Left ventricle myocardium inferior (tissue), 1 donor: ENCODE data around the gene NDUFS8. TPM values are rescaled to one million over a fixed set of nuclear protein-coding genes. Genes with fewer than 3 reads are reported as not detected.

Experiments
- DNase-seq: peaks from one replicate; pipeline ENCODE4 v3.0.0-alpha.2; 2020
- H3K27ac ChIP-seq: fragments of 200-600 bp; replicated peaks from 2 replicates; pipeline ENCODE4 v1.8.0; 2021
- H3K27me3 ChIP-seq: fragments of 200-600 bp; 2 replicates; pipeline ENCODE4 v1.8.0; 2021; ENCODE audit warnings: low read depth
- H3K36me3 ChIP-seq: fragments of 200-600 bp; 2 replicates; pipeline ENCODE4 v1.8.0; 2021
- H3K4me1 ChIP-seq: fragments of 200-600 bp; 2 replicates; pipeline ENCODE4 v1.8.0; 2021
- H3K4me3 ChIP-seq: fragments of 200-600 bp; 2 replicates; pipeline ENCODE4 v1.8.0; 2021; ENCODE audit warnings: mild to moderate bottlenecking, moderate library complexity
- H3K9me3 ChIP-seq: fragments of 200-600 bp; replicated peaks from 2 replicates; pipeline ENCODE4 v1.8.0; 2021
- CTCF ChIP-seq: fragments of 200-600 bp; IDR thresholded peaks from 2 replicates; pipeline ENCODE4 v1.8.0; 2021; ENCODE audit warnings: antibody characterized with exemption, mild to moderate bottlenecking, borderline replicate concordance
- intact Hi-C: fragments of 100-400 bp; cut with micrococcal nuclease; formaldehyde crosslinking; loops from one replicate; pipeline ENCODE4 v1.11.0; 2022
- total RNA-seq: library from RNA; stranded (reverse); fragmentation: NEBNext Ultra II Directional; extraction: Animal tissue kit (Norgen Biotek cat#: 25700); gene quantifications from one replicate; pipeline ENCODE4 v1.2.1, GENCODE V29; 2021
- donor health status: DM: no; HTN: yes; CAD: no; lungs with severe emphysema.

NDUFS8 gene
- total RNA-seq, 1 donor from 2014 or later: 436 TPM

GRCh38 chr11:68032003-68032402 is 1.5 kb downstream of the NDUFS8 start:
- Histone ChIP-seq H3K4me1 (peaks cover 71% of the 10 kb centered on the region), H3K36me3 (peaks cover 38% of the 10 kb centered on the region), H3K27me3 (no peaks in the 10 kb centered on the region)

GRCh38 chr11:68032997-68033707 is 2.7 kb downstream of the NDUFS8 start:
- Histone ChIP-seq H3K4me3 (peak overlapping the region; percentile 89), H3K36me3 (peaks cover 38% of the 10 kb centered on the region), H3K27me3 (no peaks in the 10 kb centered on the region), H3K27ac (peak overlapping the region; percentile 94), H3K4me1 (peaks cover 82% of the 10 kb centered on the region), H3K9me3 (no peaks in the 10 kb centered on the region)
- no peak for DNase-seq
- intact Hi-C loops: no loop called here
- TF ChIP-seq CTCF: no peak

More at GRCh38 chr11:68032003-68032402, 1.5 kb downstream of the NDUFS8 start:
- Histone ChIP-seq H3K4me3 (peak overlapping the region; percentile 89), H3K9me3 (no peaks in the 10 kb centered on the region), H3K27ac (peak overlapping the region; percentile 94)
- intact Hi-C loops: no loop called here
- DNase-seq: no peak
- TF ChIP-seq CTCF: no peak

GRCh38 chr11:68033708-68034045 is 3.2 kb downstream of the NDUFS8 start:
- Histone ChIP-seq H3K9me3 (no peaks in the 10 kb centered on the region), H3K36me3 (peaks cover 38% of the 10 kb centered on the region), H3K27ac (peak overlapping the region; percentile 94), H3K4me3 (peak overlapping the region; percentile 89), H3K27me3 (no peaks in the 10 kb centered on the region), H3K4me1 (peaks cover 88% of the 10 kb centered on the region)
- TF ChIP-seq CTCF: no peak
- DNase-seq: peak; percentile 71
- intact Hi-C loops: no loop called here

- peak overlapping the region; percentile 94 for H3K27ac ChIP-seq
- peaks cover 38% of the 10 kb centered on the region for H3K36me3 ChIP-seq
- no peak for DNase-seq
- H3K27me3 ChIP-seq: no peaks in the 10 kb centered on the region
- no peaks in the 10 kb centered on the region for H3K9me3 ChIP-seq
- intact Hi-C loops: no loop called here
- TF ChIP-seq CTCF: no peak
- H3K4me1 ChIP-seq: peaks cover 94% of the 10 kb centered on the region
- no peak overlapping the region for H3K4me3 ChIP-seq
Observed at GRCh38 chr11:68035266-68035876, 4.9 kb downstream of the NDUFS8 start.

GRCh38 chr11:68036141-68036716 is 5.7 kb downstream of the NDUFS8 start:
- Histone ChIP-seq H3K9me3 (no peaks in the 10 kb centered on the region), H3K36me3 (peaks cover 38% of the 10 kb centered on the region), H3K4me3 (no peak overlapping the region), H3K4me1 (peaks cover 94% of the 10 kb centered on the region), H3K27me3 (no peaks in the 10 kb centered on the region), H3K27ac (peak overlapping the region; percentile 94)
- no peak for DNase-seq
- intact Hi-C loops: no loop called here
- no peak for TF ChIP-seq CTCF
